ENCODE measurements around the gene UNKL. TPM values are rescaled to one million over a fixed set of nuclear protein-coding genes. Genes with fewer than 3 reads are reported as not detected.

The UNKL gene
- total and polyA plus RNA-seq, 2 experiments from 2014 or later = 6.1 to 13.0 TPM

DNA sequence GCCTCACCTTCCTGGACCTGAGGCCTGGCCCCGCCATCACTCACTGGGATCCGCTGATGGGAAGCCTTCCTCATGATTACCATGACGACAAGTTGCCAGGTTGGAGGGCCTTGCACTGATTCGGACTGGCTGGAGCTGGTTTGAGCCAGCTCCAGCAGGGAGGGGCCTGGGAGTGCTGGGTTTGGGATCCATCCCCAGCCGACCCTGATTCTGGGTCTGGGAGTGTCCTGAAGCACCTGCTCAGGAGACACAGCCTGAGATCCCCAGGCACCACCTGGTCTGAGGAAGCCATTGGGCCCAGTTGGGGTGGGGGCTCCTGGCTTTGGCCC, 86.9 kb downstream of the UNKL start:
- Histone ChIP-seq H2AFZ (no peak overlapping the region), H3K9me3 (ENCODE audit: low read depth) (no peaks in the 10 kb centered on the region), H4K20me1 (ENCODE audit: insufficient read depth) (no peaks in the 10 kb centered on the region), H3K9me2 (ENCODE audit: insufficient read depth) (no peaks in the 10 kb centered on the region), H3K79me2 (ENCODE audit: insufficient read depth) (no peaks in the 10 kb centered on the region), H3F3A (ENCODE audit: insufficient read depth) (no peaks in the 10 kb centered on the region), H3K4me3 (no peak overlapping the region), H3K27me3 (replicated peaks; ENCODE audit: insufficient read depth) (peaks cover 9% of the 10 kb centered on the region), H3K36me3 (ENCODE audit: low read depth) (no peaks in the 10 kb centered on the region), H3K4me1 (ENCODE audit: insufficient read depth) (no peaks in the 10 kb centered on the region), H3K4me2 (ENCODE audit: unreplicated experiment) (no peak overlapping the region), H3K9ac (no peak overlapping the region), H3K27ac (no peak overlapping the region)
- TF ChIP-seq EZH2 (IDR thresholded peaks at IDR 0.05; ENCODE audit: insufficient read depth, poor library complexity, severe bottlenecking) (no peak), EZH2phosphoT487 (IDR thresholded peaks at IDR 0.05; ENCODE audit: insufficient read depth, low read depth) (no peak)
- in situ Hi-C loops (cut with MboI) = no loop called here
- 45% methylated on average over 5 of the region's 5 CpGs for WGBS, 2 experiments (ENCODE audit: low coverage in 1 of 2, low lambda C conversion rate in 2 of 2, missing lambda C conversion rate in 2 of 2)
- DNase-seq = no peak

DNA sequence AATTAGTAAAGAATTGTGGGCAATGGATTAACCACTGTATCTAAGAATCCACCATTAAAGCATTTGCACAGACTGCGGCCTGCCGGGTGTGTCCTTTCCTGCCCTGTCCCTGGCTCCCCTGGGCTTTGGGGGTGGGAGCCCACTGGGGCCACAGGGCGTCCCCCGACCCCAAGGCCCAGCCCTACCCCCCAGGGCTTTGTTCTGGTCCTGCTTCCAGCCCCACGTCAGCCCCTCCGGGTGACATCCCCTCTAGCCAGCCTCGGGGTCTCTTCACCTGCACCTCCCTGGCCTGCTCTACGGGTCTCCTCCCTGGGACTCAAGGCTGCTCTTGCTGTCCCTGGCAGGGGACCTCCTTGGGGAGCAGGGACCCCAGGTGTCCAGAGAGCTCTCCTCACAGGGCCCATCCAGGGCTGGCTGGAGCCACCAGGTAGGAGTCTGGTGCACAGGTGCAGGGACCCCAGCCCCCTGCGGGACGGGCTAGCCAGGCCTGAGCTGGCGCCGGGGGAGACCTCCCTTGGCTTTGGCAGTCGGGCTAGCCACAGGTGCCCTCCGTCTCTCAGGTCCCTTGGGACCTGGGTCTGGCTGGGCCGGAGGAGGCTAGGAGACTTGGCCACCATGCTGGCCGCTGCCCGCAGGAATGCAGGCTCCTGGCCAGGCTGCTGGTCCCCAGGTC, 87.4 kb downstream of the UNKL start:
- Histone ChIP-seq H3K9ac (no peak overlapping the region), H3K27ac (no peak overlapping the region), H2AFZ (no peak overlapping the region), H3K4me2 (ENCODE audit: unreplicated experiment) (no peak overlapping the region), H3K36me3 (ENCODE audit: low read depth) (no peaks in the 10 kb centered on the region; the same call in 1 of the 2 replicates), H3K4me1 (ENCODE audit: insufficient read depth) (no peaks in the 10 kb centered on the region), H3K79me2 (ENCODE audit: insufficient read depth) (no peaks in the 10 kb centered on the region), H4K20me1 (ENCODE audit: insufficient read depth) (no peaks in the 10 kb centered on the region), H3K9me2 (ENCODE audit: insufficient read depth) (no peaks in the 10 kb centered on the region), H3K27me3 (replicated peaks; ENCODE audit: insufficient read depth) (peaks cover 4% of the 10 kb centered on the region; the same call in 1 of the 2 replicates), H3K4me3 (no peak overlapping the region), H3F3A (ENCODE audit: insufficient read depth) (no peaks in the 10 kb centered on the region), H3K9me3 (ENCODE audit: low read depth) (no peaks in the 10 kb centered on the region)
- 80 to 90% methylated on average over 11 to 16 of the region's 17 CpGs for WGBS, 2 experiments (ENCODE audit: low coverage in 1 of 2, low lambda C conversion rate in 2 of 2, missing lambda C conversion rate in 2 of 2)
- in situ Hi-C loops (cut with MboI) = no loop called here
- TF ChIP-seq EZH2 (IDR thresholded peaks at IDR 0.05; ENCODE audit: insufficient read depth, poor library complexity, severe bottlenecking) = no peak
- no peak for TF ChIP-seq EZH2phosphoT487 (IDR thresholded peaks at IDR 0.05; ENCODE audit: insufficient read depth, low read depth)
- no peak for DNase-seq

DNA sequence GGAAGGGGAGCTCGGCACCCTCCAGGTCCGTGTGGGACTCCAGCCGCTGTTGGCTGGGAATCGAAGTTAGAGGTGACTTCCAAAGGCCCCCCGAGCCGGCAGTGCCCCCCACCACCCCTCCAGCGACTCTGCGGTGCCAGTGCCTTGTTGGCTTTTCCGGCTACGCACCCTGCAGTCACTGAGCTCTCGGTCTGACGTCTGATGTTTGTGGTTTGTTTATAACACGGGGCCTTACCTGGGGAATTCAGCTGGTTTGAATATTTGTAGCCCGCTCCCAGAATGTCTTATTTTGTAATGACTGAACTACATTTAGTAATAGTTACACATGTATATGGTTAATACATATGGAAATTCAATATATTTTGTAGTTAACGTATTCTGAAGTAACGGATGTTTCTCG, 88.1 kb downstream of the UNKL start:
- Histone ChIP-seq H4K20me1 (ENCODE audit: insufficient read depth) (no peaks in the 10 kb centered on the region), H3K27me3 (replicated peaks; ENCODE audit: insufficient read depth) (no peaks in the 10 kb centered on the region), H2AFZ (no peak overlapping the region), H3K9me2 (ENCODE audit: insufficient read depth) (no peaks in the 10 kb centered on the region), H3K4me3 (no peak overlapping the region), H3K9me3 (ENCODE audit: low read depth) (no peaks in the 10 kb centered on the region), H3K79me2 (ENCODE audit: insufficient read depth) (no peaks in the 10 kb centered on the region), H3K27ac (no peak overlapping the region), H3K4me2 (ENCODE audit: unreplicated experiment) (no peak overlapping the region), H3K9ac (no peak overlapping the region), H3K36me3 (ENCODE audit: low read depth) (no peaks in the 10 kb centered on the region; the same call in 1 of the 2 replicates), H3K4me1 (ENCODE audit: insufficient read depth) (no peaks in the 10 kb centered on the region), H3F3A (ENCODE audit: insufficient read depth) (no peaks in the 10 kb centered on the region)
- WGBS, 2 experiments (ENCODE audit: low coverage in 1 of 2, low lambda C conversion rate in 2 of 2, missing lambda C conversion rate in 2 of 2) = 74 to 83% methylated on average over 11 to 17 of the region's 17 CpGs
- DNase-seq = no peak
- TF ChIP-seq EZH2phosphoT487 (IDR thresholded peaks at IDR 0.05; ENCODE audit: insufficient read depth, low read depth) = no peak
- no peak for TF ChIP-seq EZH2 (IDR thresholded peaks at IDR 0.05; ENCODE audit: insufficient read depth, poor library complexity, severe bottlenecking)
- in situ Hi-C loops (cut with MboI) = no loop called here

DNA sequence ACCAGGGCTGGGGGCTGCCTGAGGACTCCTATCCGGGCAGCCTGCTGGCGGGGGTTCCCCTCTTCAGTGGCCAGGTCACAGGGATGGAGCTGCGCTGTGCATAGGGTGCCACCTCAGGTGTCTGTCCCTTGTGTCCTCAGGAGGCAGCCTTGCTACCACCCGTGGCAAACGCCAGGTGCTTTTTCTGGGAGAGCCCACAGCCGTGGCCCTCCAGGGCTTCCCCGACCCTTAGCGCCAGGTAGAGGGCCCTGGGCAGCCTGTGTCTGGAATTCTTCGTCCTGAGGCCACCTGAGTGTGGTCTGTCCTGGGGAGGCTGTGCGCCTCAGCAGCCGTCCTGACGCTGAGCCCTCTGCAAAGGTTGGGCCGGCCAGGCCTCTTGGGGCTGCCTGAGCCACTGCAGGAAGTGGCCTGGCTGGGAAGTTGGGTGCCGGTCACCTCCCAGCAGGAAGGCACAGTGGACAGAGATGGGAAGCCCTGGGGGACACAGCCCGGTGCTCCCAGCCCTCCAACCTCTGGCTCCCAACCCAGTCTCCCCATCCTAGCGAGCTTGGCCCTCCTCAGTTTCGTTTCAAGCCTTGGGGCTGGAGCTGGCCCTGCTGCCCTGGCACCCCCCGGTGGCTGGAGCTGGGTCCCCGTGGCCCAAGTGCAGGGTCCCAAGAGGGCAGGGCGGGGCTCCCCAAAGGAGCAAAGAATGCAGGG, 88.7 kb downstream of the UNKL start:
- DNase-seq = no peak
- Histone ChIP-seq H2AFZ (no peak overlapping the region), H3K27me3 (replicated peaks; ENCODE audit: insufficient read depth) (no peaks in the 10 kb centered on the region), H3K9me3 (ENCODE audit: low read depth) (no peaks in the 10 kb centered on the region), H3K79me2 (ENCODE audit: insufficient read depth) (no peaks in the 10 kb centered on the region), H3F3A (ENCODE audit: insufficient read depth) (no peaks in the 10 kb centered on the region), H3K9ac (no peak overlapping the region), H3K4me1 (ENCODE audit: insufficient read depth) (no peaks in the 10 kb centered on the region), H3K4me3 (no peak overlapping the region), H3K4me2 (ENCODE audit: unreplicated experiment) (no peak overlapping the region), H3K9me2 (ENCODE audit: insufficient read depth) (no peaks in the 10 kb centered on the region), H3K27ac (no peak overlapping the region), H4K20me1 (ENCODE audit: insufficient read depth) (no peaks in the 10 kb centered on the region), H3K36me3 (ENCODE audit: low read depth) (no peaks in the 10 kb centered on the region; the same call in 1 of the 2 replicates)
- TF ChIP-seq EZH2 (IDR thresholded peaks at IDR 0.05; ENCODE audit: insufficient read depth, poor library complexity, severe bottlenecking) (no peak), EZH2phosphoT487 (IDR thresholded peaks at IDR 0.05; ENCODE audit: insufficient read depth, low read depth) (no peak)
- in situ Hi-C loops (cut with MboI) = no loop called here
- 67 to 71% methylated on average over 15 to 19 of the region's 20 CpGs for WGBS, 2 experiments (ENCODE audit: low coverage in 1 of 2, low lambda C conversion rate in 2 of 2, missing lambda C conversion rate in 2 of 2)

Measured in GM23248 (cell line).